H1 (cell line): ENCODE measurements around the gene CD68. TPM values are rescaled to one million over a fixed set of nuclear protein-coding genes. Genes with fewer than 3 reads are reported as not detected.

Experiments used
- ASH2L ChIP-seq: fragments of 200-600, 300-600 bp; sonication (generic); IDR thresholded peaks from one replicate; pipeline ENCODE4 v1.7.1; 2017; ENCODE audit warnings: low read length
- CBX5 ChIP-seq: fragments of 300-800, 300-1000 bp; sonication (generic); IDR thresholded peaks from 2 replicates; pipeline ENCODE4 v1.7.1; 2016; ENCODE audit warnings: antibody characterized with exemption, low read length, low read depth
- CTBP2 ChIP-seq: IDR thresholded peaks from 2 replicates; pipeline ENCODE4 v1.7.0; 2011; ENCODE audit warnings: borderline replicate concordance, mild to moderate bottlenecking, moderate library complexity, mixed read lengths, low read length; ENCODE audit not compliant: insufficient read depth, insufficient read length
- EP300 ChIP-seq, 2 experiments: IDR thresholded peaks; 1 replicate in 1 of 2; 2 replicates in 1 of 2; pipeline ENCODE4 v1.6.1; 2011 to 2012; ENCODE audit warnings: low read depth in 2 of 2, low read length in 2 of 2, mild to moderate bottlenecking in 2 of 2, borderline replicate concordance in 1 of 2, inconsistent platforms in 1 of 2, moderate library complexity in 1 of 2
- GABPA ChIP-seq: IDR thresholded peaks from 2 replicates; pipeline ENCODE4 v1.6.1; 2011; ENCODE audit warnings: mild to moderate bottlenecking, low read length, moderate library complexity, borderline replicate concordance; ENCODE audit not compliant: insufficient read depth
- HDAC6 ChIP-seq: IDR thresholded peaks from one replicate; pipeline ENCODE4 v1.7.1; 2012; ENCODE audit warnings: low read depth, mild to moderate bottlenecking, inconsistent platforms, low read length, moderate library complexity
- JUND ChIP-seq: IDR thresholded peaks from 2 replicates; pipeline ENCODE4 v1.6.1; 2011; ENCODE audit warnings: mild to moderate bottlenecking, improper control_type of control experiment, low read length
- MAFK ChIP-seq: IDR thresholded peaks from 2 replicates; pipeline ENCODE4 v1.6.1; 2012; ENCODE audit warnings: low read depth, mild to moderate bottlenecking, improper control_type of control experiment, low read length
- RAD21 ChIP-seq, 2 experiments: IDR thresholded peaks in 1 of 2; conservative IDR thresholded peaks in 1 of 2; 2 replicates each; pipeline ENCODE4 v1.6.1; 2011; ENCODE audit warnings: low read depth in 2 of 2, low read length in 2 of 2, improper control_type of control experiment in 1 of 2, inconsistent platforms in 1 of 2, mild to moderate bottlenecking in 1 of 2, moderate library complexity in 1 of 2
- RNF2 ChIP-seq: fragments of 200-900, 300-1000 bp; sonication (generic); IDR thresholded peaks from 2 replicates; pipeline ENCODE4 v1.7.1; 2016; ENCODE audit warnings: borderline replicate concordance, low read depth, mild to moderate bottlenecking, antibody characterized with exemption, low read length; ENCODE audit not compliant: poor library complexity, severe bottlenecking; ENCODE audit errors: missing control alignments
- SP1 ChIP-seq: IDR thresholded peaks from 2 replicates; pipeline ENCODE4 v1.6.1; 2011; ENCODE audit warnings: low read depth, low read length
- SP2 ChIP-seq: IDR thresholded peaks from 2 replicates; pipeline ENCODE4 v1.6.1; 2012; ENCODE audit warnings: mild to moderate bottlenecking, low read length, inconsistent platforms
- YY1 ChIP-seq: IDR thresholded peaks from 2 replicates; pipeline ENCODE4 v1.6.1; 2011; ENCODE audit warnings: low read depth, mild to moderate bottlenecking, low read length
- polyA plus RNA-seq, 7 experiments: library from polyadenylated mRNA; depleted of rRNA in 3 of 7; stranded (reverse) in 5 of 7; unstranded in 2 of 7; fragments of >200 nt in 5 of 7; fragments of 200-250 nt in 2 of 7; gene quantifications; 1 replicate in 5 of 7; 2 replicates in 1 of 7; 4 replicates in 1 of 7; pipeline versions ENCODE4 v1.2.1 to v1.2.3, GENCODE V29; 2011 to 2013; ENCODE audit warnings: missing spikeins in 2 of 7, mixed read lengths in 2 of 7
- total RNA-seq: library from RNA; stranded (reverse); fragmentation: NEBNext Ultra II Directional; extraction: Animal tissue kit (Norgen Biotek cat#: 25700); gene quantifications from 2 replicates; pipeline ENCODE4 v1.2.1, GENCODE V29; 2021
- TF ChIP-seq, protein P1 (sequence below): IDR thresholded peaks from 2 replicates; pipeline ENCODE4 v1.6.1; 2012; ENCODE audit warnings: inconsistent platforms
- TF ChIP-seq, protein P2 (sequence below): IDR thresholded peaks from 2 replicates; pipeline ENCODE4 v1.6.1; 2011; ENCODE audit warnings: low read depth, mild to moderate bottlenecking, low read length; ENCODE audit not compliant: insufficient read depth
- TF ChIP-seq, protein P3 (sequence below): IDR thresholded peaks from 2 replicates; pipeline ENCODE4 v1.6.1; 2011; ENCODE audit warnings: low read length, improper control_type of control experiment

Gene CD68
- total and polyA plus RNA-seq, 2 of the 8 experiments (the other 6 are each of a cell fraction or from before 2014, with no cell fraction given), result 0.18 TPM; not detected in 1

DNA sequence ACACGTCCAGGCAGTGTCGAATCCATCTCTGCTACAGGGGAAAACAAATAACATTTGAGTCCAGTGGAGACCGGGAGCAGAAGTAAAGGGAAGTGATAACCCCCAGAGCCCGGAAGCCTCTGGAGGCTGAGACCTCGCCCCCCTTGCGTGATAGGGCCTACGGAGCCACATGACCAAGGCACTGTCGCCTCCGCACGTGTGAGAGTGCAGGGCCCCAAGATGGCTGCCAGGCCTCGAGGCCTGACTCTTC lies 7.2 kb upstream of the CD68 start (continued):
- TF ChIP-seq, protein P1, sequence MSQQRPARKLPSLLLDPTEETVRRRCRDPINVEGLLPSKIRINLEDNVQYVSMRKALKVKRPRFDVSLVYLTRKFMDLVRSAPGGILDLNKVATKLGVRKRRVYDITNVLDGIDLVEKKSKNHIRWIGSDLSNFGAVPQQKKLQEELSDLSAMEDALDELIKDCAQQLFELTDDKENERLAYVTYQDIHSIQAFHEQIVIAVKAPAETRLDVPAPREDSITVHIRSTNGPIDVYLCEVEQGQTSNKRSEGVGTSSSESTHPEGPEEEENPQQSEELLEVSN, result peak; percentile 92
- no peak for TF ChIP-seq SP1
- no peak for TF ChIP-seq CBX5
- no peak for TF ChIP-seq GABPA
- TF ChIP-seq, protein P2, sequence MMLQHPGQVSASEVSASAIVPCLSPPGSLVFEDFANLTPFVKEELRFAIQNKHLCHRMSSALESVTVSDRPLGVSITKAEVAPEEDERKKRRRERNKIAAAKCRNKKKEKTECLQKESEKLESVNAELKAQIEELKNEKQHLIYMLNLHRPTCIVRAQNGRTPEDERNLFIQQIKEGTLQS, result peak; percentile 81
- TF ChIP-seq HDAC6, result no peak
- TF ChIP-seq RNF2, result no peak
- TF ChIP-seq JUND, result no peak
- no peak for TF ChIP-seq CTBP2
- no peak for TF ChIP-seq RAD21 (IDR thresholded peaks at IDR 0.05 in 1 of 2, conservative IDR thresholded peaks at IDR 0.05 in 1 of 2; ENCODE audit: low read depth in 2 of 2, low read length in 2 of 2)
- no peak for TF ChIP-seq ASH2L
- TF ChIP-seq SP2, result no peak
- TF ChIP-seq, protein P3, sequence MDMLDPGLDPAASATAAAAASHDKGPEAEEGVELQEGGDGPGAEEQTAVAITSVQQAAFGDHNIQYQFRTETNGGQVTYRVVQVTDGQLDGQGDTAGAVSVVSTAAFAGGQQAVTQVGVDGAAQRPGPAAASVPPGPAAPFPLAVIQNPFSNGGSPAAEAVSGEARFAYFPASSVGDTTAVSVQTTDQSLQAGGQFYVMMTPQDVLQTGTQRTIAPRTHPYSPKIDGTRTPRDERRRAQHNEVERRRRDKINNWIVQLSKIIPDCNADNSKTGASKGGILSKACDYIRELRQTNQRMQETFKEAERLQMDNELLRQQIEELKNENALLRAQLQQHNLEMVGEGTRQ, result peak; percentile 96
- TF ChIP-seq EP300 (IDR thresholded peaks at IDR 0.05; ENCODE audit: borderline replicate concordance in 1 of 2, low read depth in 2 of 2, low read length in 2 of 2), result no peak
- no peak for TF ChIP-seq MAFK
- TF ChIP-seq YY1, result peak; percentile 98
